K562 (cell line): ENCODE measurements around the gene CXCL16. TPM values are rescaled to one million over a fixed set of nuclear protein-coding genes. Genes with fewer than 3 reads are reported as not detected.
"Not testable (repeated sequence)": the region's sequence is repeated elsewhere in the genome, so short reads cannot be mapped to it uniquely, and the experiment has no call there.

Source experiments
- ATAC-seq: fragments of 200-7000 bp; cut with Tn5 transposase; 3 replicates; pipeline ENCODE4 v1.9.1; 2020; ENCODE audit warnings: moderate library complexity
- BruUV-seq: library from RNA; stranded (reverse); fragments of 400-500 nt; replicated peaks from 2 replicates; lab custom pipeline; 2021; lab: Mats Ljungman, UMichigan
- CTCF ChIA-PET: fragments of 300-600 bp; formaldehyde crosslinking; extraction: SDS; loops from one replicate; lab custom pipeline; 2021; ENCODE audit warnings: low intra/inter-chr PET ratio; lab: Yijun Ruan, JAX
- POLR2A ChIA-PET: fragments of 300-600, 350-650 bp; sonication (Branson Sonifier 250); formaldehyde crosslinking; extraction: SDS; loops from one replicate; lab custom pipeline; 2021; ENCODE audit warnings: antibody characterized with exemption, inconsistent platforms; lab: Yijun Ruan, JAX
- DNase-seq, 4 experiments: peaks; one replicate each; pipeline versions ENCODE4 v3.0.0 to v3.0.0-alpha.2; 2011 to 2018; ENCODE audit warnings: low spot score in 3 of 4, mixed read lengths in 3 of 4; ENCODE audit errors: extremely low read depth in 1 of 4
- FAIRE-seq: peaks from 2 replicates; lab custom pipeline; 2011; peaks lifted over from hg19 to GRCh38; lab: Jason Lieb, UNC
- H2AFZ ChIP-seq: 2 replicates; pipeline ENCODE4 v1.6.0; 2011; ENCODE audit warnings: low read depth, low read length, control low read depth, inconsistent platforms
- H3K27ac ChIP-seq: fragments of 200-600 bp; 3 replicates; pipeline ENCODE4 v1.8.0; 2011; ENCODE audit warnings: low read depth, mild to moderate bottlenecking, control low read depth, inconsistent platforms, low read length, moderate library complexity, mixed read lengths; ENCODE audit errors: extremely low read depth
- H3K27me3 ChIP-seq, 2 experiments: fragments of 300-600 bp in 1 of 2; 2 replicates in 1 of 2; 3 replicates in 1 of 2; pipeline versions ENCODE4 v1.6.0 to v1.8.0; 2011; ENCODE audit warnings: inconsistent platforms in 2 of 2, low read length in 2 of 2, mild to moderate bottlenecking in 1 of 2, mixed read lengths in 1 of 2, moderate library complexity in 1 of 2; ENCODE audit not compliant: control insufficient read depth in 2 of 2, insufficient read depth in 2 of 2
- H3K36me3 ChIP-seq: fragments of 300-600 bp; 3 replicates; pipeline ENCODE4 v1.8.0; 2011; ENCODE audit warnings: mild to moderate bottlenecking, low read length, inconsistent platforms; ENCODE audit not compliant: control insufficient read depth, insufficient read depth
- H3K4me1 ChIP-seq, 2 experiments: fragments of 200-600 bp in 1 of 2; replicated peaks in 1 of 2; 2 replicates in 1 of 2; 3 replicates in 1 of 2; pipeline versions ENCODE4 v1.5.1 to v1.8.0; 2011; ENCODE audit warnings: inconsistent platforms in 2 of 2, low read length in 2 of 2, mild to moderate bottlenecking in 1 of 2, mixed read lengths in 1 of 2, moderate library complexity in 1 of 2; ENCODE audit not compliant: control insufficient read depth in 2 of 2, insufficient read depth in 2 of 2
- H3K4me2 ChIP-seq: 2 replicates; pipeline ENCODE4 v1.6.1; 2011; ENCODE audit warnings: low read length, control low read depth, inconsistent platforms, mixed read lengths; ENCODE audit not compliant: insufficient read depth
- H3K4me3 ChIP-seq: fragments of 200-600 bp; sonication (generic), shearing (Covaris generic); 2 replicates; pipeline ENCODE4 v1.5.1; 2016; ENCODE audit warnings: control low read depth, inconsistent platforms
- H3K79me2 ChIP-seq: fragments of 200-600 bp; 3 replicates; pipeline ENCODE4 v1.8.0; 2011; ENCODE audit warnings: low read length, inconsistent platforms; ENCODE audit not compliant: control insufficient read depth, insufficient read depth
- H3K9ac ChIP-seq, 2 experiments: 2 replicates each; pipeline versions ENCODE4 v1.6.0 to v1.6.1; 2011; ENCODE audit warnings: low read depth in 2 of 2, low read length in 2 of 2, control low read depth in 1 of 2, inconsistent platforms in 1 of 2, mild to moderate bottlenecking in 1 of 2, mixed read lengths in 1 of 2; ENCODE audit not compliant: insufficient read depth in 1 of 2
- H3K9me1 ChIP-seq: one replicate; pipeline ENCODE4 v1.6.0; 2011; ENCODE audit warnings: inconsistent platforms, mild to moderate bottlenecking, low read length, moderate library complexity; ENCODE audit not compliant: control insufficient read depth, insufficient read depth
- H3K9me3 ChIP-seq: replicated peaks from 2 replicates; pipeline ENCODE4 v1.5.1; 2011; ENCODE audit warnings: low read depth, low read length, inconsistent platforms; ENCODE audit not compliant: control insufficient read depth, insufficient read depth
- H4K20me1 ChIP-seq: replicated peaks from 2 replicates; pipeline ENCODE4 v1.6.1; 2011; ENCODE audit warnings: low read length, inconsistent platforms, mixed read lengths; ENCODE audit not compliant: control insufficient read depth, insufficient read depth
- WGBS: fragments of 100-300 bp; shearing (Covaris generic); methylation state at CpG from one replicate; pipeline ENCODE4 v1.1.6; 2016; ENCODE audit warnings: low coverage, mixed read lengths; ENCODE audit not compliant: insufficient coverage; ENCODE audit errors: missing lambda C conversion rate; 5-methylcytosine and 5-hydroxymethylcytosine counted together
- in situ Hi-C: fragments of 300-500 bp; cut with MboI; formaldehyde crosslinking; loops from 4 replicates; pipeline ENCODE4 v1.15.0; 2018; ENCODE audit warnings: inconsistent platforms, mixed read lengths
- intact Hi-C: fragments of 100-400 bp; cut with micrococcal nuclease; formaldehyde crosslinking; loops from 2 replicates; pipeline ENCODE4 v1.14.2; 2022
- polyA plus RNA-seq, 8 experiments: library from polyadenylated mRNA; depleted of rRNA in 4 of 8; stranded (reverse) in 5 of 8; unstranded in 3 of 8; fragments of >200 nt; fragmentation: Nextera tagmentation in 2 of 8; fragmentation: Illumina TruSeq in 1 of 8; extraction: Ambion mirVana in 2 of 8; extraction: Trizol in 1 of 8; gene quantifications; 2 replicates each; pipeline versions ENCODE4 v1.2.1 to v1.2.3, GENCODE V29; 2011 to 2014; ENCODE audit warnings: inconsistent platforms in 1 of 8, missing spikeins in 1 of 8
- total RNA-seq, 7 experiments: library from RNA; depleted of rRNA in 6 of 7; stranded (reverse); fragments of >200 nt in 6 of 7; fragmentation: Illumina TruSeq in 2 of 7; extraction: Trizol in 2 of 7; gene quantifications; 2 replicates each; pipeline versions ENCODE4 v1.2.1 to v1.2.3, GENCODE V29; 2011 to 2021; ENCODE audit warnings: low replicate concordance in 1 of 7

CXCL16 gene
- total and polyA plus RNA-seq, 9 of the 15 experiments (the other 6 are each of a cell fraction or from before 2014, with no cell fraction given) = 0.05 to 0.68 (median 0.22) TPM; not detected in 2

DNA sequence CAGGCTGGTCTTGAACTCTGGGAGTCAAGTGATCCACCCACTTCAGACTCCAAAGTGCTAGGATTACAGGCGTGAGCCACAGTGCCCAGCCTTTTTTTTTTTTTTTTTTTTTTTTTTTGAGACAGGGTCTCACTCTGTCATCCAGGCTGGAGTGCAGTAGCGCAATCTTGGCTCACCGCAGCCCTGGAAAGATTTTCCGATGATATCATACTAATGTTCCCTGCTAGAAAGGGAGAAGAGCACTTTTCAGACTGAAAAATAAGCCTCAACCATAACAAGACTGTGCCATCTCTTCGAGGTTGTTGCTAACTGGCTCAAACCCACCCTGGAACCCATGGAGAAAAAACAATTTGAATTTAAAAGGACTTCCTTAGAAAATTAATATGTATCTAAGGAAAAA lies 56.0 kb downstream of the CXCL16 start:
- H3K4me2 ChIP-seq, DNase-seq, ATAC-seq, CTCF ChIA-PET, in situ Hi-C loops, H3K27me3 ChIP-seq, H2AFZ ChIP-seq, H3K9me3 ChIP-seq, H3K27ac ChIP-seq, H3K9ac ChIP-seq, H3K4me3 ChIP-seq, FAIRE-seq, intact Hi-C loops, BruUV-seq, H3K9me1 ChIP-seq, H3K79me2 ChIP-seq, H4K20me1 ChIP-seq, H3K4me1 ChIP-seq: not testable (repeated sequence)
- WGBS = 100% methylated on average over 1 of the region's 5 CpGs
- H3K36me3 ChIP-seq = peaks cover 71% of the 10 kb centered on the region
- POLR2A ChIA-PET = interaction anchor here (1.0 kb wide), 1 partner anchor 12 kb away, joined by 4 read pairs; no protein-coding TSS in a partner anchor

Other genes with a start within 250 kb of the CXCL16 start
Only the 7 nearest of the 24 such genes appear.
- 17.4 and 23.9 TPM in 2 replicates for gene PELP1, start 35.8 kb downstream of the CXCL16 start, total RNA-seq (2014; rRNA removed)
- 6.8 and 8.2 TPM in 2 replicates for gene PELP1, start 35.8 kb downstream of the CXCL16 start, total RNA-seq (2014; rRNA removed; fragmentation: Illumina TruSeq; extraction: Trizol)
- gene PELP1, start 35.8 kb downstream of the CXCL16 start, total RNA-seq (2015; rRNA removed; fragmentation: Illumina TruSeq; extraction: Trizol) = 8.3 and 10.3 TPM in 2 replicates
- 80.3 and 96.4 TPM in 2 replicates for gene PELP1, start 35.8 kb downstream of the CXCL16 start, total RNA-seq (2021)
- 7.9 and 34.2 TPM in 2 replicates for gene PELP1, start 35.8 kb downstream of the CXCL16 start, polyA plus RNA-seq (2011; rRNA removed)
- 24.0 and 35.1 TPM in 2 replicates for gene PELP1, start 35.8 kb downstream of the CXCL16 start, polyA plus RNA-seq (2014; fragmentation: Illumina TruSeq; extraction: Trizol)
- under 1 TPM; 0.29 to 0.53 TPM for gene PELP1, start 35.8 kb downstream of the CXCL16 start, polyA plus RNA-seq (2014; fragmentation: Nextera tagmentation; extraction: Ambion mirVana)
- gene PELP1, start 35.8 kb downstream of the CXCL16 start, polyA plus RNA-seq (2014; rRNA removed) = 17.3 and 20.3 TPM in 2 replicates
- 7.2 and 12.2 TPM in 2 replicates for gene ARRB2, start 29.3 kb downstream of the CXCL16 start, total RNA-seq (2014; rRNA removed)
- 7.3 and 8.2 TPM in 2 replicates for gene ARRB2, start 29.3 kb downstream of the CXCL16 start, total RNA-seq (2014; rRNA removed; fragmentation: Illumina TruSeq; extraction: Trizol)
- gene ARRB2, start 29.3 kb downstream of the CXCL16 start, total RNA-seq (2015; rRNA removed; fragmentation: Illumina TruSeq; extraction: Trizol) = 7.9 and 9.8 TPM in 2 replicates
- gene ARRB2, start 29.3 kb downstream of the CXCL16 start, total RNA-seq (2021) = 14.7 and 15.2 TPM in 2 replicates
- gene ARRB2, start 29.3 kb downstream of the CXCL16 start, polyA plus RNA-seq (2011; rRNA removed) = 7.0 and 8.8 TPM in 2 replicates
- 14.3 and 15.3 TPM in 2 replicates for gene ARRB2, start 29.3 kb downstream of the CXCL16 start, polyA plus RNA-seq (2014; fragmentation: Illumina TruSeq; extraction: Trizol)
- under 1 TPM; 0.79 to 0.80 TPM for gene ARRB2, start 29.3 kb downstream of the CXCL16 start, polyA plus RNA-seq (2014; fragmentation: Nextera tagmentation; extraction: Ambion mirVana)
- 7.5 and 9.4 TPM in 2 replicates for gene ARRB2, start 29.3 kb downstream of the CXCL16 start, polyA plus RNA-seq (2014; rRNA removed)
- 13.0 and 18.8 TPM in 2 replicates for gene MED11, start 8.5 kb downstream of the CXCL16 start, total RNA-seq (2014; rRNA removed)
- 12.6 and 16.1 TPM in 2 replicates for gene MED11, start 8.5 kb downstream of the CXCL16 start, total RNA-seq (2014; rRNA removed; fragmentation: Illumina TruSeq; extraction: Trizol)
- 15.2 and 19.4 TPM in 2 replicates for gene MED11, start 8.5 kb downstream of the CXCL16 start, total RNA-seq (2015; rRNA removed; fragmentation: Illumina TruSeq; extraction: Trizol)
- gene MED11, start 8.5 kb downstream of the CXCL16 start, total RNA-seq (2021) = 10.4 and 11.4 TPM in 2 replicates
- 15.6 and 19.2 TPM in 2 replicates for gene MED11, start 8.5 kb downstream of the CXCL16 start, polyA plus RNA-seq (2011; rRNA removed)
- 19.0 and 19.1 TPM in 2 replicates for gene MED11, start 8.5 kb downstream of the CXCL16 start, polyA plus RNA-seq (2014; fragmentation: Illumina TruSeq; extraction: Trizol)
- gene MED11, start 8.5 kb downstream of the CXCL16 start, polyA plus RNA-seq (2014; fragmentation: Nextera tagmentation; extraction: Ambion mirVana) = 10 to 100 TPM; 17.8 to 30.6 TPM
- gene MED11, start 8.5 kb downstream of the CXCL16 start, polyA plus RNA-seq (2014; rRNA removed) = 21.1 and 22.5 TPM in 2 replicates
- gene ZMYND15, start 95 bp downstream of the CXCL16 start, total RNA-seq (2014; rRNA removed) = not detected in 2 replicates
- gene ZMYND15, start 95 bp downstream of the CXCL16 start, total RNA-seq (2014; rRNA removed; fragmentation: Illumina TruSeq; extraction: Trizol) = not detected in 2 replicates
- gene ZMYND15, start 95 bp downstream of the CXCL16 start, total RNA-seq (2015; rRNA removed; fragmentation: Illumina TruSeq; extraction: Trizol) = not detected in 2 replicates
- gene ZMYND15, start 95 bp downstream of the CXCL16 start, total RNA-seq (2021) = 0.09 TPM in 1 of 2 replicates, not detected in the other
- gene ZMYND15, start 95 bp downstream of the CXCL16 start, polyA plus RNA-seq (2011; rRNA removed) = not detected in 2 replicates
- not detected in 2 replicates for gene ZMYND15, start 95 bp downstream of the CXCL16 start, polyA plus RNA-seq (2014; fragmentation: Illumina TruSeq; extraction: Trizol)
- not detected for gene ZMYND15, start 95 bp downstream of the CXCL16 start, polyA plus RNA-seq (2014; fragmentation: Nextera tagmentation; extraction: Ambion mirVana)
- gene ZMYND15, start 95 bp downstream of the CXCL16 start, polyA plus RNA-seq (2014; rRNA removed) = not detected in 2 replicates
- not detected in 2 replicates for gene TM4SF5, start 32.0 kb upstream of the CXCL16 start, total RNA-seq (2014; rRNA removed)
- not detected in 2 replicates for gene TM4SF5, start 32.0 kb upstream of the CXCL16 start, total RNA-seq (2014; rRNA removed; fragmentation: Illumina TruSeq; extraction: Trizol)
- not detected in 2 replicates for gene TM4SF5, start 32.0 kb upstream of the CXCL16 start, total RNA-seq (2015; rRNA removed; fragmentation: Illumina TruSeq; extraction: Trizol)
- not detected in 2 replicates for gene TM4SF5, start 32.0 kb upstream of the CXCL16 start, total RNA-seq (2021)
- not detected in 2 replicates for gene TM4SF5, start 32.0 kb upstream of the CXCL16 start, polyA plus RNA-seq (2011; rRNA removed)
- not detected in 2 replicates for gene TM4SF5, start 32.0 kb upstream of the CXCL16 start, polyA plus RNA-seq (2014; fragmentation: Illumina TruSeq; extraction: Trizol)
- gene TM4SF5, start 32.0 kb upstream of the CXCL16 start, polyA plus RNA-seq (2014; fragmentation: Nextera tagmentation; extraction: Ambion mirVana) = not detected
- gene TM4SF5, start 32.0 kb upstream of the CXCL16 start, polyA plus RNA-seq (2014; rRNA removed) = not detected in 2 replicates
- gene VMO1, start 46.4 kb upstream of the CXCL16 start, total RNA-seq (2014; rRNA removed) = 0.41 TPM in 1 of 2 replicates, not detected in the other
- not detected in 2 replicates for gene VMO1, start 46.4 kb upstream of the CXCL16 start, total RNA-seq (2014; rRNA removed; fragmentation: Illumina TruSeq; extraction: Trizol)
- not detected in 2 replicates for gene VMO1, start 46.4 kb upstream of the CXCL16 start, total RNA-seq (2015; rRNA removed; fragmentation: Illumina TruSeq; extraction: Trizol)
- gene VMO1, start 46.4 kb upstream of the CXCL16 start, total RNA-seq (2021) = 0.31 TPM in 1 of 2 replicates, not detected in the other
- not detected in 2 replicates for gene VMO1, start 46.4 kb upstream of the CXCL16 start, polyA plus RNA-seq (2011; rRNA removed)
- not detected in 2 replicates for gene VMO1, start 46.4 kb upstream of the CXCL16 start, polyA plus RNA-seq (2014; fragmentation: Illumina TruSeq; extraction: Trizol)
- gene VMO1, start 46.4 kb upstream of the CXCL16 start, polyA plus RNA-seq (2014; fragmentation: Nextera tagmentation; extraction: Ambion mirVana) = not detected
- gene VMO1, start 46.4 kb upstream of the CXCL16 start, polyA plus RNA-seq (2014; rRNA removed) = not detected in 2 replicates
- not detected in 2 replicates for gene GLTPD2, start 49.0 kb upstream of the CXCL16 start, total RNA-seq (2014; rRNA removed)
- gene GLTPD2, start 49.0 kb upstream of the CXCL16 start, total RNA-seq (2014; rRNA removed; fragmentation: Illumina TruSeq; extraction: Trizol) = not detected in 2 replicates
- not detected in 2 replicates for gene GLTPD2, start 49.0 kb upstream of the CXCL16 start, total RNA-seq (2015; rRNA removed; fragmentation: Illumina TruSeq; extraction: Trizol)
- not detected in 2 replicates for gene GLTPD2, start 49.0 kb upstream of the CXCL16 start, total RNA-seq (2021)
- gene GLTPD2, start 49.0 kb upstream of the CXCL16 start, polyA plus RNA-seq (2011; rRNA removed) = not detected in 2 replicates
- not detected in 2 replicates for gene GLTPD2, start 49.0 kb upstream of the CXCL16 start, polyA plus RNA-seq (2014; fragmentation: Illumina TruSeq; extraction: Trizol)
- not detected for gene GLTPD2, start 49.0 kb upstream of the CXCL16 start, polyA plus RNA-seq (2014; fragmentation: Nextera tagmentation; extraction: Ambion mirVana)
- not detected in 2 replicates for gene GLTPD2, start 49.0 kb upstream of the CXCL16 start, polyA plus RNA-seq (2014; rRNA removed)